Testis (tissue), 3 donors: ENCODE results near the gene ARHGEF40. TPM values are rescaled to one million over a fixed set of nuclear protein-coding genes. Genes with fewer than 3 reads are reported as not detected.

Source experiments
- DNase-seq: peaks from one replicate; pipeline ENCODE4 v3.0.0-alpha.2; 2019
- H3K27ac ChIP-seq, 2 donors: fragments of 200-600 bp; sonication (generic); one replicate each; pipeline ENCODE4 v1.5.1; 2019
- H3K27me3 ChIP-seq: fragments of 200-600 bp; sonication (generic); one replicate; pipeline ENCODE4 v1.5.1; 2019
- H3K36me3 ChIP-seq: fragments of 200-600 bp; sonication (generic); one replicate; pipeline ENCODE4 v1.5.1; 2017; ENCODE audit warnings: low read depth; ENCODE audit errors: missing control alignments
- H3K4me1 ChIP-seq: fragments of 200-600 bp; sonication (generic); one replicate; pipeline ENCODE4 v1.5.1; 2019
- H3K4me3 ChIP-seq, 2 donors: fragments of 200-600 bp; sonication (generic); one replicate each; pipeline ENCODE4 v1.5.1; 2017 to 2019
- H3K9me3 ChIP-seq: fragments of 200-600 bp; sonication (generic); one replicate; pipeline ENCODE4 v1.5.1; 2017
- CTCF ChIP-seq, 3 experiments: fragments of 450-650 bp in 2 of 3; fragments of 200-600 bp in 1 of 3; sonication (generic) in 1 of 3; IDR thresholded peaks; one replicate each; pipeline ENCODE4 v1.5.1; 2016 to 2019; ENCODE audit warnings: antibody characterized with exemption in 3 of 3, mild to moderate bottlenecking in 2 of 3, moderate library complexity in 1 of 3
- POLR2A ChIP-seq: fragments of 450-650 bp; IDR thresholded peaks from one replicate; pipeline ENCODE4 v1.6.1; 2017; ENCODE audit warnings: antibody characterized with exemption, mild to moderate bottlenecking, moderate library complexity
- WGBS, 2 donors: methylation state at CpG; one replicate each; pipeline ENCODE4 v1.1.5; 2018; 5-methylcytosine and 5-hydroxymethylcytosine counted together
- intact Hi-C: fragments of 100-400 bp; cut with DNase I; formaldehyde crosslinking; loops from one replicate; pipeline ENCODE4 v1.15.1; 2023; ENCODE audit warnings: low total_unique reads
- polyA plus RNA-seq: library from polyadenylated mRNA; stranded (reverse); fragments of 350-450 nt; fragmentation: Illumina TruSeq; extraction: RNeasy Lipid Tissue Mini Kit (QIAGEN cat#74804); gene quantifications from one replicate; pipeline ENCODE4 v1.2.3, GENCODE V29; 2014; ENCODE audit warnings: low read depth, low replicate concordance; ENCODE audit not compliant: insufficient read depth
- total RNA-seq, 2 donors: library from RNA; depleted of rRNA; stranded (reverse); fragments of >200 nt; gene quantifications; one replicate each; pipeline ENCODE4 v1.2.3, GENCODE V29; 2016

Gene ARHGEF40
- total and polyA plus RNA-seq, 3 donors from 2014 or later: 22.0 to 36.9 (median 30.5) TPM

GRCh38 chr14:21042918-21043317, 27.2 kb upstream of the ARHGEF40 start:
- no peaks in the 10 kb centered on the region for H3K27me3 ChIP-seq
- H3K27ac ChIP-seq: no peak overlapping the region
- H3K4me1 ChIP-seq: peaks cover 12% of the 10 kb centered on the region
- intact Hi-C loops: no loop called here
- no peak for DNase-seq
- 68 to 80% methylated on average over 8 of the region's 8 CpGs for WGBS, 2 donors
- no peak for TF ChIP-seq POLR2A
- TF ChIP-seq CTCF (IDR thresholded peaks at IDR 0.05): no peak
- H3K9me3 ChIP-seq: no peaks in the 10 kb centered on the region
- H3K36me3 ChIP-seq: no peaks in the 10 kb centered on the region
- no peak overlapping the region for H3K4me3 ChIP-seq

- no peak for DNase-seq
- no peaks in the 10 kb centered on the region for H3K27me3 ChIP-seq
- no peaks in the 10 kb centered on the region for H3K36me3 ChIP-seq
- H3K4me1 ChIP-seq: peaks cover 13% of the 10 kb centered on the region
- H3K9me3 ChIP-seq: no peaks in the 10 kb centered on the region
- intact Hi-C loops: no loop called here
- no peak overlapping the region for H3K27ac ChIP-seq
- no peak overlapping the region for H3K4me3 ChIP-seq
- TF ChIP-seq POLR2A (no peak), CTCF (IDR thresholded peaks at IDR 0.05) (no peak)
- WGBS, 2 donors: 51 to 63% methylated on average over 2 of the region's 2 CpGs
These were observed 26.6 kb upstream of the ARHGEF40 start for GRCh38 chr14:21043387-21043973.

GRCh38 chr14:21043974-21044618, 26.0 kb upstream of the ARHGEF40 start:
- Histone ChIP-seq H3K27me3 (no peaks in the 10 kb centered on the region), H3K4me3 (no peak overlapping the region), H3K4me1 (peaks cover 16% of the 10 kb centered on the region), H3K27ac (no peak overlapping the region), H3K9me3 (no peaks in the 10 kb centered on the region), H3K36me3 (no peaks in the 10 kb centered on the region)
- intact Hi-C loops: no loop called here
- DNase-seq: no peak
- 65 to 69% methylated on average over 6 of the region's 6 CpGs for WGBS, 2 donors
- TF ChIP-seq CTCF (IDR thresholded peaks at IDR 0.05): no peak

- no peak for DNase-seq
- H3K4me3 ChIP-seq: no peak overlapping the region
- no peaks in the 10 kb centered on the region for H3K9me3 ChIP-seq
- peaks cover 13% of the 10 kb centered on the region for H3K4me1 ChIP-seq
- no peaks in the 10 kb centered on the region for H3K27me3 ChIP-seq
- intact Hi-C loops: no loop called here
- TF ChIP-seq CTCF (IDR thresholded peaks at IDR 0.05) (no peak), POLR2A (no peak)
- WGBS, 2 donors: 87 to 89% methylated on average over 2 of the region's 2 CpGs
- no peaks in the 10 kb centered on the region for H3K36me3 ChIP-seq
- no peak overlapping the region for H3K27ac ChIP-seq
These were observed 22.7 kb upstream of the ARHGEF40 start for GRCh38 chr14:21047378-21047781.

- Histone ChIP-seq H3K27ac (no peak overlapping the region), H3K9me3 (no peaks in the 10 kb centered on the region)
- intact Hi-C loops: no loop called here
These were observed 21.5 kb upstream of the ARHGEF40 start for GRCh38 chr14:21048638-21049037.

More at GRCh38 chr14:21048638-21049037, 21.5 kb upstream of the ARHGEF40 start:
- Histone ChIP-seq H3K4me3 (no peak overlapping the region), H3K27me3 (no peaks in the 10 kb centered on the region), H3K36me3 (no peaks in the 10 kb centered on the region), H3K4me1 (peaks cover 13% of the 10 kb centered on the region)
- peak; percentile 71 for DNase-seq
- no peak for TF ChIP-seq POLR2A
- WGBS, 2 donors: 47 to 49% methylated on average over 2 of the region's 2 CpGs
